ENCODE measurements around the gene MOCOS. TPM values are rescaled to one million over a fixed set of nuclear protein-coding genes. Genes with fewer than 3 reads are reported as not detected.

Gene MOCOS
- total RNA-seq, 1 experiment from 2014 or later: 3.0 TPM

- Histone ChIP-seq H3K27ac (ENCODE audit: low read length) (no peak overlapping the region), H3K36me3 (ENCODE audit: control insufficient read depth, insufficient read depth, low read length) (peaks cover 2% of the 10 kb centered on the region), H3K4me3 (ENCODE audit: low read depth in 2 of 2, low read length in 2 of 2) (no peak overlapping the region), H3K27me3 (ENCODE audit: control insufficient read depth, insufficient read depth, low read length) (no peaks in the 10 kb centered on the region), H3K9me3 (ENCODE audit: control insufficient read depth, insufficient read depth, low read depth, low read length) (no peaks in the 10 kb centered on the region), H3K4me1 (ENCODE audit: control insufficient read depth, insufficient read depth, low read length) (no peaks in the 10 kb centered on the region)
- POLR2A ChIA-PET: no interaction called here
- no TSS peak for BruUV-seq (replicated peaks)
- CTCF ChIA-PET: no interaction called here
- no peak for DNase-seq (ENCODE audit: low read depth, low spot score)
- ATAC-seq: no peak
- in situ Hi-C loops (cut with HindIII; ENCODE audit: low pct_unique_long_range_greater_than_20kb, low sequenced_read_pairs) (no loop called here), intact Hi-C loops (cut with micrococcal nuclease; ENCODE audit: unreplicated experiment) (no loop called here)
- TF ChIP-seq POLR2AphosphoS5 (IDR thresholded peaks at IDR 0.05; ENCODE audit: low read depth, low read length) (no peak), REST (IDR thresholded peaks at IDR 0.05; ENCODE audit: insufficient read depth in 1 of 2, low read depth in 2 of 2, low read length in 1 of 2) (no peak), CTCF (IDR thresholded peaks at IDR 0.05) (no peak), SIN3A (IDR thresholded peaks at IDR 0.05; ENCODE audit: borderline replicate concordance, insufficient read depth, low read depth, low read length) (no peak), TCF7L2 (IDR thresholded peaks at IDR 0.05; ENCODE audit: low read depth, low read length) (no peak)
Measured at GRCh38 chr18:36153771-36154170, 33.5 kb upstream of the MOCOS start.

GRCh38 chr18:36155851-36156757 is 31.2 kb upstream of the MOCOS start:
- no TSS peak for BruUV-seq (replicated peaks)
- intact Hi-C loops (cut with micrococcal nuclease; ENCODE audit: unreplicated experiment): no loop called here
- ChIA-PET CTCF (no interaction called here), POLR2A (no interaction called here)
- DNase-seq (ENCODE audit: low read depth, low spot score) (no peak), ATAC-seq (no peak)
- TF ChIP-seq CTCF (IDR thresholded peaks at IDR 0.05): no peak
- no peak for TF ChIP-seq POLR2AphosphoS5 (IDR thresholded peaks at IDR 0.05; ENCODE audit: low read depth, low read length)
- no peak for TF ChIP-seq TCF7L2 (IDR thresholded peaks at IDR 0.05; ENCODE audit: low read depth, low read length)
- no peak for TF ChIP-seq REST (IDR thresholded peaks at IDR 0.05; ENCODE audit: insufficient read depth in 1 of 2, low read depth in 2 of 2, low read length in 1 of 2)
- no peak for TF ChIP-seq SIN3A (IDR thresholded peaks at IDR 0.05; ENCODE audit: borderline replicate concordance, insufficient read depth, low read depth, low read length)
- H3K4me1 ChIP-seq (ENCODE audit: control insufficient read depth, insufficient read depth, low read length): no peaks in the 10 kb centered on the region
- in situ Hi-C loops (cut with HindIII; ENCODE audit: low pct_unique_long_range_greater_than_20kb, low sequenced_read_pairs): no loop called here
- H3K27me3 ChIP-seq (ENCODE audit: control insufficient read depth, insufficient read depth, low read length): no peaks in the 10 kb centered on the region
- H3K4me3 ChIP-seq (ENCODE audit: low read depth in 2 of 2, low read length in 2 of 2): no peak overlapping the region
- no peaks in the 10 kb centered on the region for H3K9me3 ChIP-seq (ENCODE audit: control insufficient read depth, insufficient read depth, low read depth, low read length)
- peaks cover 5% of the 10 kb centered on the region for H3K36me3 ChIP-seq (ENCODE audit: control insufficient read depth, insufficient read depth, low read length)
- no peak overlapping the region for H3K27ac ChIP-seq (ENCODE audit: low read length)
